ENCODE measurements around the gene TRAFD1. TPM values are rescaled to one million over a fixed set of nuclear protein-coding genes. Genes with fewer than 3 reads are reported as not detected.

Gene TRAFD1
- total and polyA plus RNA-seq, 2 of the 13 experiments (the other 11 are each of a cell fraction or from before 2014, with no cell fraction given), result 9.5 to 20.9 TPM

GRCh38 chr12:112176321-112177010 lies 51.1 kb downstream of the TRAFD1 start:
- Histone ChIP-seq H3K27ac (ENCODE audit: extremely low read length, insufficient read depth, low read length) (no peak overlapping the region), H2AFZ (ENCODE audit: low read length) (no peak overlapping the region), H3K4me2 (ENCODE audit: low read depth, low read length) (no peak overlapping the region), H3K9me3 (ENCODE audit: low read length) (no peaks in the 10 kb centered on the region), H3K9ac (ENCODE audit: insufficient read depth, low read depth, low read length) (no peak overlapping the region), H3K36me3 (replicated peaks in 1 of 2; ENCODE audit: control insufficient read depth in 1 of 2, insufficient read depth in 2 of 2, low read length in 2 of 2) (peaks cover 1 to 21% of the 10 kb centered on the region in 2 experiments; a peak in 3 of 5 replicates), H3K27me3 (ENCODE audit: control insufficient read depth in 1 of 2, insufficient read depth in 2 of 2, low read length in 2 of 2) (no peaks in the 10 kb centered on the region), H3K4me1 (ENCODE audit: insufficient read depth, low read length) (no peaks in the 10 kb centered on the region), H3K4me3 (replicated peaks in 1 of 3; ENCODE audit: insufficient read depth in 1 of 3, low read depth in 2 of 3, low read length in 3 of 3) (no peak overlapping the region), H4K20me1 (ENCODE audit: insufficient read depth, low read length) (no peaks in the 10 kb centered on the region), H3K79me2 (ENCODE audit: insufficient read depth, low read length) (no peaks in the 10 kb centered on the region)
- ChIA-PET POLR2A (no interaction called here), CTCF (ENCODE audit: low intra/inter-chr PET ratio, low total read pairs) (no interaction called here)
- in situ Hi-C loops (cut with HindIII; ENCODE audit: extremely low pct_ligation_motif_present, low pct_unique_long_range_greater_than_20kb) (no loop called here), intact Hi-C loops (cut with micrococcal nuclease; ENCODE audit: unreplicated experiment) (no loop called here)
- no TSS peak for BruUV-seq (replicated peaks)
- ATAC-seq, result no peak
- no peak for DNase-seq (ENCODE audit: low spot score)
- 91% methylated on average over 11 of the region's 11 CpGs for WGBS (ENCODE audit: low lambda C conversion rate)
- no peak for FAIRE-seq
- TF ChIP-seq, protein P1, sequence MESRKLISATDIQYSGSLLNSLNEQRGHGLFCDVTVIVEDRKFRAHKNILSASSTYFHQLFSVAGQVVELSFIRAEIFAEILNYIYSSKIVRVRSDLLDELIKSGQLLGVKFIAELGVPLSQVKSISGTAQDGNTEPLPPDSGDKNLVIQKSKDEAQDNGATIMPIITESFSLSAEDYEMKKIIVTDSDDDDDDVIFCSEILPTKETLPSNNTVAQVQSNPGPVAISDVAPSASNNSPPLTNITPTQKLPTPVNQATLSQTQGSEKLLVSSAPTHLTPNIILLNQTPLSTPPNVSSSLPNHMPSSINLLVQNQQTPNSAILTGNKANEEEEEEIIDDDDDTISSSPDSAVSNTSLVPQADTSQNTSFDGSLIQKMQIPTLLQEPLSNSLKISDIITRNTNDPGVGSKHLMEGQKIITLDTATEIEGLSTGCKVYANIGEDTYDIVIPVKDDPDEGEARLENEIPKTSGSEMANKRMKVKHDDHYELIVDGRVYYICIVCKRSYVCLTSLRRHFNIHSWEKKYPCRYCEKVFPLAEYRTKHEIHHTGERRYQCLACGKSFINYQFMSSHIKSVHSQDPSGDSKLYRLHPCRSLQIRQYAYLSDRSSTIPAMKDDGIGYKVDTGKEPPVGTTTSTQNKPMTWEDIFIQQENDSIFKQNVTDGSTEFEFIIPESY (CRISPR knock-in tag; IDR thresholded peaks at IDR 0.05), result no peak
- TF ChIP-seq, protein P2, sequence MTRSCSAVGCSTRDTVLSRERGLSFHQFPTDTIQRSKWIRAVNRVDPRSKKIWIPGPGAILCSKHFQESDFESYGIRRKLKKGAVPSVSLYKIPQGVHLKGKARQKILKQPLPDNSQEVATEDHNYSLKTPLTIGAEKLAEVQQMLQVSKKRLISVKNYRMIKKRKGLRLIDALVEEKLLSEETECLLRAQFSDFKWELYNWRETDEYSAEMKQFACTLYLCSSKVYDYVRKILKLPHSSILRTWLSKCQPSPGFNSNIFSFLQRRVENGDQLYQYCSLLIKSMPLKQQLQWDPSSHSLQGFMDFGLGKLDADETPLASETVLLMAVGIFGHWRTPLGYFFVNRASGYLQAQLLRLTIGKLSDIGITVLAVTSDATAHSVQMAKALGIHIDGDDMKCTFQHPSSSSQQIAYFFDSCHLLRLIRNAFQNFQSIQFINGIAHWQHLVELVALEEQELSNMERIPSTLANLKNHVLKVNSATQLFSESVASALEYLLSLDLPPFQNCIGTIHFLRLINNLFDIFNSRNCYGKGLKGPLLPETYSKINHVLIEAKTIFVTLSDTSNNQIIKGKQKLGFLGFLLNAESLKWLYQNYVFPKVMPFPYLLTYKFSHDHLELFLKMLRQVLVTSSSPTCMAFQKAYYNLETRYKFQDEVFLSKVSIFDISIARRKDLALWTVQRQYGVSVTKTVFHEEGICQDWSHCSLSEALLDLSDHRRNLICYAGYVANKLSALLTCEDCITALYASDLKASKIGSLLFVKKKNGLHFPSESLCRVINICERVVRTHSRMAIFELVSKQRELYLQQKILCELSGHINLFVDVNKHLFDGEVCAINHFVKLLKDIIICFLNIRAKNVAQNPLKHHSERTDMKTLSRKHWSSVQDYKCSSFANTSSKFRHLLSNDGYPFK (CRISPR knock-in tag; IDR thresholded peaks at IDR 0.05; ENCODE audit: borderline replicate concordance), result no peak
- TF ChIP-seq PITX1 (CRISPR knock-in tag; IDR thresholded peaks at IDR 0.05) (no peak), U2AF1 (optimal IDR thresholded peaks at IDR 0.05; ENCODE audit: low read depth, low read length) (no peak), MTF1 (CRISPR knock-in tag; IDR thresholded peaks at IDR 0.05) (no peak), ZNF616 (CRISPR knock-in tag; IDR thresholded peaks at IDR 0.05; ENCODE audit: low read depth) (no peak), SMAD3 (CRISPR knock-in tag; IDR thresholded peaks at IDR 0.05) (no peak), ZBTB7B (CRISPR knock-in tag; IDR thresholded peaks at IDR 0.05) (no peak), ZNF160 (CRISPR knock-in tag; IDR thresholded peaks at IDR 0.05) (no peak)
- TF ChIP-seq, protein P3, sequence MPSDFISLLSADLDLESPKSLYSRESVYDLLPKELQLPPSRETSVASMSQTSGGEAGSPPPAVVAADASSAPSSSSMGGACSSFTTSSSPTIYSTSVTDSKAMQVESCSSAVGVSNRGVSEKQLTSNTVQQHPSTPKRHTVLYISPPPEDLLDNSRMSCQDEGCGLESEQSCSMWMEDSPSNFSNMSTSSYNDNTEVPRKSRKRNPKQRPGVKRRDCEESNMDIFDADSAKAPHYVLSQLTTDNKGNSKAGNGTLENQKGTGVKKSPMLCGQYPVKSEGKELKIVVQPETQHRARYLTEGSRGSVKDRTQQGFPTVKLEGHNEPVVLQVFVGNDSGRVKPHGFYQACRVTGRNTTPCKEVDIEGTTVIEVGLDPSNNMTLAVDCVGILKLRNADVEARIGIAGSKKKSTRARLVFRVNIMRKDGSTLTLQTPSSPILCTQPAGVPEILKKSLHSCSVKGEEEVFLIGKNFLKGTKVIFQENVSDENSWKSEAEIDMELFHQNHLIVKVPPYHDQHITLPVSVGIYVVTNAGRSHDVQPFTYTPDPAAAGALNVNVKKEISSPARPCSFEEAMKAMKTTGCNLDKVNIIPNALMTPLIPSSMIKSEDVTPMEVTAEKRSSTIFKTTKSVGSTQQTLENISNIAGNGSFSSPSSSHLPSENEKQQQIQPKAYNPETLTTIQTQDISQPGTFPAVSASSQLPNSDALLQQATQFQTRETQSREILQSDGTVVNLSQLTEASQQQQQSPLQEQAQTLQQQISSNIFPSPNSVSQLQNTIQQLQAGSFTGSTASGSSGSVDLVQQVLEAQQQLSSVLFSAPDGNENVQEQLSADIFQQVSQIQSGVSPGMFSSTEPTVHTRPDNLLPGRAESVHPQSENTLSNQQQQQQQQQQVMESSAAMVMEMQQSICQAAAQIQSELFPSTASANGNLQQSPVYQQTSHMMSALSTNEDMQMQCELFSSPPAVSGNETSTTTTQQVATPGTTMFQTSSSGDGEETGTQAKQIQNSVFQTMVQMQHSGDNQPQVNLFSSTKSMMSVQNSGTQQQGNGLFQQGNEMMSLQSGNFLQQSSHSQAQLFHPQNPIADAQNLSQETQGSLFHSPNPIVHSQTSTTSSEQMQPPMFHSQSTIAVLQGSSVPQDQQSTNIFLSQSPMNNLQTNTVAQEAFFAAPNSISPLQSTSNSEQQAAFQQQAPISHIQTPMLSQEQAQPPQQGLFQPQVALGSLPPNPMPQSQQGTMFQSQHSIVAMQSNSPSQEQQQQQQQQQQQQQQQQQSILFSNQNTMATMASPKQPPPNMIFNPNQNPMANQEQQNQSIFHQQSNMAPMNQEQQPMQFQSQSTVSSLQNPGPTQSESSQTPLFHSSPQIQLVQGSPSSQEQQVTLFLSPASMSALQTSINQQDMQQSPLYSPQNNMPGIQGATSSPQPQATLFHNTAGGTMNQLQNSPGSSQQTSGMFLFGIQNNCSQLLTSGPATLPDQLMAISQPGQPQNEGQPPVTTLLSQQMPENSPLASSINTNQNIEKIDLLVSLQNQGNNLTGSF (CRISPR knock-in tag; IDR thresholded peaks at IDR 0.05), result no peak
